DOHH2 (cell line): ENCODE results near the gene NUF2.

ENCODE experiments used
- H3F3A ChIP-seq: fragments of 200-600 bp; sonication (generic), shearing (Covaris generic); 2 replicates; pipeline ENCODE4 v1.6.0; 2016; ENCODE audit warnings: antibody characterized with exemption, mild to moderate bottlenecking; ENCODE audit not compliant: control insufficient read depth, insufficient read depth
- H3K27ac ChIP-seq: fragments of 200-600 bp; sonication (generic); 2 replicates; pipeline ENCODE4 v1.5.1; 2014; ENCODE audit warnings: low read depth, mild to moderate bottlenecking, low read length, moderate library complexity
- H3K27me3 ChIP-seq: fragments of 200-600 bp; sonication (generic); 2 replicates; pipeline ENCODE4 v1.6.1; 2014; ENCODE audit warnings: mild to moderate bottlenecking, low read length, mixed read lengths; ENCODE audit not compliant: control insufficient read depth
- H3K36me3 ChIP-seq: fragments of 200-600 bp; sonication (generic); 2 replicates; pipeline ENCODE4 v1.6.1; 2014; ENCODE audit warnings: mild to moderate bottlenecking, low read length, moderate library complexity, mixed read lengths; ENCODE audit not compliant: control insufficient read depth
- H3K4me1 ChIP-seq: fragments of 200-600 bp; sonication (generic); 2 replicates; pipeline ENCODE4 v1.6.1; 2014; ENCODE audit warnings: mild to moderate bottlenecking, low read length, mixed read lengths; ENCODE audit not compliant: control insufficient read depth
- H3K4me2 ChIP-seq: fragments of 200-600 bp; sonication (generic); 2 replicates; pipeline ENCODE4 v1.6.0; 2014; ENCODE audit warnings: mild to moderate bottlenecking, low read length, moderate library complexity
- H3K4me3 ChIP-seq: fragments of 200-600 bp; sonication (generic); 2 replicates; pipeline ENCODE4 v1.5.1; 2014; ENCODE audit warnings: mild to moderate bottlenecking, low read length, mixed read lengths
- H3K79me2 ChIP-seq: fragments of 200-600 bp; sonication (generic); 2 replicates; pipeline ENCODE4 v1.6.1; 2014; ENCODE audit warnings: mild to moderate bottlenecking, low read length, mixed read lengths; ENCODE audit not compliant: control insufficient read depth
- H3K9me2 ChIP-seq: fragments of 200-600 bp; sonication (generic); replicated peaks from 2 replicates; pipeline ENCODE4 v1.6.1; 2014; ENCODE audit warnings: mild to moderate bottlenecking, low read length, mixed read lengths; ENCODE audit not compliant: control insufficient read depth
- H3K9me3 ChIP-seq: fragments of 200-600 bp; sonication (generic); 2 replicates; pipeline ENCODE4 v1.6.1; 2014; ENCODE audit warnings: antibody characterized with exemption, low read length, mixed read lengths; ENCODE audit not compliant: control insufficient read depth, insufficient read depth
- H4K20me1 ChIP-seq: fragments of 200-600 bp; sonication (generic); 2 replicates; pipeline ENCODE4 v1.6.0; 2014; ENCODE audit warnings: low read depth, mild to moderate bottlenecking, antibody characterized with exemption, low read length, moderate library complexity; ENCODE audit not compliant: control insufficient read depth, insufficient read depth
- CTCF ChIP-seq: fragments of 200-600 bp; sonication (generic); IDR thresholded peaks from one replicate; pipeline ENCODE4 v1.5.1; 2014; ENCODE audit warnings: antibody characterized with exemption, mild to moderate bottlenecking, low read depth, low read length; ENCODE audit not compliant: poor library complexity, severe bottlenecking
- EZH2phosphoT487 ChIP-seq: fragments of 200-600 bp; sonication (generic); IDR thresholded peaks from 2 replicates; pipeline ENCODE4 v1.6.1; 2017; ENCODE audit warnings: borderline replicate concordance, mild to moderate bottlenecking, antibody characterized with exemption, low read length, moderate library complexity, mixed read lengths

Gene NUF2

DNA sequence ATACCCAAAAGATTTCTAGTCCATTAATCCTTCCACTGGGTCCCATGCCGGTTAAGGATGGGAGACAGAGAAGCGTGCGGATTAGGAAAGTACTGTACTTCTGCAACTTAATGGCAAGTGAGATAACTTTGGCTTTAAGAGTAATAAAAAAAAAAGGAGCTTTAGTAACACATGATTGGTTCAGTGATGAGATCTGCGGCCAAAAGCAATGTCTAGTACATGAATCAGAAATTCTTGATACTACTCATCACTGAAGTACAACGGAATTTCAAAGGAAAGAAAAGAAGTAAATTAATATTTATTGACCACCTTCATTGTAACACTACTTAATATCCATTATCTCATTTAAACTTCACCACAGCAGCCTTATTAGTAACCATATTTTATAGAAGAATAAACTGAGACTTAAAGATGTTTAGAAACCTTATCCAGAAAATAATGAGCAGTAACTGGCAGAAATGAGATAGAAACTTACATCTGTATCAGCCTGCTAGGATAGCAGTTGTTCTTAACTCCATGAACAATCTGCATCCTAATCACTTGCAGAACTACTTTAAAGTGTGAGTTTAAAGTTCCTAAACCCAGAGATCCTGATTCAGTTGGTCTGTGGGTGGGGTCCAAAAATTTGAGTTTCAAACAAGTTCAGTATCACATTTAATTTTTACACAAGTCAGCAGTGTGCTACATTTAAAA, 14.1 kb upstream of the NUF2 start:
- no peaks in the 10 kb centered on the region for H3K4me1 ChIP-seq

GRCh38 chr1:163308811-163309210, 12.9 kb upstream of the NUF2 start:
- H3K4me2 ChIP-seq = no peak overlapping the region
- TF ChIP-seq EZH2phosphoT487 = no peak
- TF ChIP-seq CTCF = no peak
- no peak overlapping the region for H3K4me3 ChIP-seq
- no peak overlapping the region for H3K27ac ChIP-seq
- H3K36me3 ChIP-seq = peaks cover 10% of the 10 kb centered on the region; the same call in 1 of the 2 replicates
- H3K4me1 ChIP-seq = no peaks in the 10 kb centered on the region
- H3F3A ChIP-seq = no peaks in the 10 kb centered on the region
- H4K20me1 ChIP-seq = no peaks in the 10 kb centered on the region
- H3K9me2 ChIP-seq = no peaks in the 10 kb centered on the region
- H3K79me2 ChIP-seq = no peaks in the 10 kb centered on the region
- H3K9me3 ChIP-seq = no peaks in the 10 kb centered on the region
- no peaks in the 10 kb centered on the region for H3K27me3 ChIP-seq

More for the DNA sequence above, 14.1 kb upstream of the NUF2 start:
- Histone ChIP-seq H3K27ac (no peak overlapping the region), H3K27me3 (no peaks in the 10 kb centered on the region), H3K4me2 (no peak overlapping the region), H3K9me2 (no peaks in the 10 kb centered on the region), H3K9me3 (no peaks in the 10 kb centered on the region), H3F3A (no peaks in the 10 kb centered on the region), H3K79me2 (no peaks in the 10 kb centered on the region), H3K4me3 (no peak overlapping the region), H3K36me3 (peaks cover 12% of the 10 kb centered on the region; the same call in 1 of the 2 replicates), H4K20me1 (no peaks in the 10 kb centered on the region)
- TF ChIP-seq EZH2phosphoT487 (no peak), CTCF (no peak)

GRCh38 chr1:163315773-163316374, 5.9 kb upstream of the NUF2 start:
- Histone ChIP-seq H3K4me2 (no peak overlapping the region), H3K27me3 (no peaks in the 10 kb centered on the region)

More at GRCh38 chr1:163315773-163316374, 5.9 kb upstream of the NUF2 start:
- H3K4me1 ChIP-seq = peaks cover 9% of the 10 kb centered on the region
- peaks cover 48% of the 10 kb centered on the region for H3K36me3 ChIP-seq
- H3K27ac ChIP-seq = no peak overlapping the region
- no peaks in the 10 kb centered on the region for H3K9me2 ChIP-seq
- no peaks in the 10 kb centered on the region for H3K9me3 ChIP-seq
- H4K20me1 ChIP-seq = no peaks in the 10 kb centered on the region
- TF ChIP-seq CTCF (peak; percentile 75), EZH2phosphoT487 (no peak)
- peaks cover 14% of the 10 kb centered on the region for H3K79me2 ChIP-seq
- H3F3A ChIP-seq = peaks cover 8% of the 10 kb centered on the region
- no peak overlapping the region for H3K4me3 ChIP-seq
